NAMALWA (cell line): ENCODE data around the gene VIPR1.
A peak's percentile ranks its signal among the peaks of the same experiment; 100 is the strongest.

ENCODE experiments used
- DNase-seq: peaks from one replicate; pipeline ENCODE4 v3.0.0-alpha.2; 2015; ENCODE audit warnings: low spot score

The VIPR1 gene

GRCh38 chr3:42493798-42494151, 8.7 kb upstream of the VIPR1 start:
- no peak for DNase-seq

GRCh38 chr3:42495393-42495792, 7.0 kb upstream of the VIPR1 start:
- DNase-seq: no peak

DNA sequence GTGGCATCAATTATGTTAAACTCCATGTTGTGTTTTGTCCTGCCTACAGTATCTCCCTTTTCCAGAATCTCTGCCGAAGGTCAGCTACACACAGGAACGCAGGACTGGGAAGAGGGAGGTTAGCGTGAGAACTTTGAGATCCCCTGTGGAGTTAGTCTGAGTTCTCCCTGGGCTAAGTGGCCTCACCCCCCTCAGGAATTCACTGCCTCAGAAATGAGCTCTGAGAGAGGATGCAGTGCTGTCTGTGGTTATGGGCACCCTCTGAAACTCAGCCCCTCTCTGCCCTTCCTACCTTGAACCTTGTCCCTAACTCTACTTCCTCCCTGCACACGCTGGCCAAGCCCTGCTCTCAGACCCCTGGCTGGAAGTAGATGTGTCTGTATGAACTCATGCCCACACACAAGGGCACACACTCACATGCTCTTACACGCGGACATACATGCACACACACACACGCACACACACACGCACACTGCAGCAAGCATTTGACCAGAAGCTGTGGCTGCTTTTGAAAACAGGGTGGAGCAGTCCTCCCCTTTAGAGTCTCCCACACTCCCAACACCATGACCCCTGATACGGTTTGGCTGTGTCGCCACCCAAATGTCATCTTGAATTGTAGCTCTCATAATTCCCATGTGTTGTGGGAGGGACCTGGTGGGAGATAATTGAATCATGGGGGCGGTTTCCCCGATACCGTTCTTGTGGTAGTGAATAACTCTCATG, 5.3 kb upstream of the VIPR1 start:
- DNase-seq: no peak

GRCh38 chr3:42498034-42498433, 4.4 kb upstream of the VIPR1 start:
- no peak for DNase-seq

- no peak for DNase-seq
These were observed 3.5 kb upstream of the VIPR1 start for GRCh38 chr3:42498791-42499477.

DNA sequence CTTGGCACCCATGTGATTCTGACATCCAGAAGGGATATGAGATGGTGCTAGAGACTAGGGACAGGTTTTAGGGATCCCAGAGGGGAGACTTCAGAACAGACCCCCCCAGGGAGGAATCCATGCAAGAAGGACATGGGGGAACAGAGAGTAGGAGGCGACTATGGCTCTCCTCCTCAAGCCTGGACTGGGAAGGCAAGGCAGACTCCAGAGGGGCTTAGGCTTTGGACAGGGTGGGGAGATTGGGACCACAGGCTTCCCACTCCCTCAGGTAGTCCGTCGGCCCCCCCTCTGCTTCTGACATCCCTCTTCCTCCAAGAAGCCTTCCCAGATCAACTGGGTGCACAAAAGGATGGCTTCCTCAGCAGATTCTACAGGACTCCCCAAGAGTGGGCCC, 3.0 kb upstream of the VIPR1 start:
- no peak for DNase-seq

GRCh38 chr3:42500091-42500490, 2.4 kb upstream of the VIPR1 start:
- no peak for DNase-seq

DNA sequence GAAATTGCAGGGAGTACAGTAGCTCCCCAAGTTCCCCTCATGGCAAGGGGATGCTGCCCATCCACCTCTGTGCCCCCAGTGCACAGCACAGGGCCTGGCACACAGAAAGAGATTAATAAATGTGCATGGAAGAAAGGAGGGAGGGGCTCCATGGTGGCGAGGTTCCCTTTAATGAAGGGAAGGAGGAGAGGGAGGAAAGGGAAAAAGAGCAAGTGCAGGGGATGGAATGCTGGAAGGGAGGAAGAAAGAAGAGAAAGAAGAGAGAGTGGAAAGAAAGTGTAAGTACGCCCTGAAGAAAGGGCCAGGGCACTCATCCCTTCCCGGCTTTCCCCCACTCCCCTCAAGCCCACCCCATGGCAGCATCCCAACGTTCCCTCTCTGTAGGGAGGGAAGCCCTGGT, 1.5 kb upstream of the VIPR1 start:
- DNase-seq: no peak

GRCh38 chr3:42501321-42501680, 1.1 kb upstream of the VIPR1 start:
- no peak for DNase-seq

GRCh38 chr3:42501681-42502428, 588 bp upstream of the VIPR1 start:
- DNase-seq: peak; percentile 44

- no peak for DNase-seq
These were observed 945 bp downstream of the VIPR1 start for GRCh38 chr3:42503251-42503924.

GRCh38 chr3:42503957-42504333, 1.5 kb downstream of the VIPR1 start:
- DNase-seq: no peak

GRCh38 chr3:42504334-42505127, 2.1 kb downstream of the VIPR1 start:
- DNase-seq: no peak

GRCh38 chr3:42505128-42505848, 2.8 kb downstream of the VIPR1 start:
- no peak for DNase-seq

DNA sequence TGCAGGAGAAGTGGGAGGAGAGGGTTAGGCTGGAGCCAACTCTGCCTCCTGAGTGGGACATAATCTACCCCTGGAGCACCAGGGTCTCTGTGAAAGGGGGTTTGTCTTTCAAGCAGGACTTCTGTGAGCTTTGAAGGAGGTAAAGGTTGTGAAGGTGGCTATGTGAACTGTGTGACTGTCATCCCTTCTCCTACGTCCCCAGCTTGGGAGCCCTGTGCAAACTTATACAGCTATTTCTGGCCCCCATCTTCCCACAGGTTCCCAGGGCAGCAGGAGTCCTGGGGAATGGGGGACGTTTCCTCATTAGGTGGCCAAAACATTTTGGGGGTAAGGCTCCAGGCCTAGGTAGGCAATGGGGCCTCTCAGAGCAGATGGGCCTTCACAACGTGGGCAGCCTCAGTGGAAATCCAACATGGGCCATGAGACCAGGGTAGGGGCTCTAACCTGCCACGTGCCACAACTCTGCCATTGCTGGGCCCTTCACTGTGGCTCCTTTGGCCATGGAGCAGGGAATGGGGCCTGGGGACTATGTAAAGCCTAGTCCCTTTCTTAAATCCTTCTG, 3.5 kb downstream of the VIPR1 start:
- no peak for DNase-seq

- peak; percentile 16 for DNase-seq
These were observed 4.8 kb downstream of the VIPR1 start for GRCh38 chr3:42507252-42507651.

DNA sequence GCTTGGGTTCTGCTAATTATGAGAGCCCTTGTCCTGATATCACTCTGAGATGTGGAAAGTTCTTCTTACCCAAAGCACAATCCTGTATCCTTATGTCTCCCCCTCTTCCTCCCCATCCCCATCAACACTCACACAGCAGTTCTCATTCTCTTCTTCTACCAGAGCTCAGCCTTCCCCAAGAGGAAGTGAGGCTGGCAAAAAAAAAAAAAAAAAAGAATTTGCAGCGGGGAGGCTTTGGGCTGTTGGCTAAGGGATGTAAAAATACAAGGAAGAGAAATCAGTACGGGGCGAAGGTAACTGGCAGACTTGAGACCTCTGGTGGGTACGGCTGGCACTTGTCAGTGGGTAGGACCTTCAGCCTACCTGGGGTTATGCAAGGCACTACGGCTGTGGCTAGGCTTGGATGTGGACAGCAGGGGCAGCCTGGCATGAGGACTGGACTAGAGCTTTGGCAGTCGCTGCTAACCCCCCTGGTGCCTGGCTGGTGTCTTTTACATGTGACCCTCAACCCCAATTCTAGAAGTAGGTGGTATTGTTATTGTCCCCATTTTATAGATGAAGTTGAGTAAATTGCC, 5.4 kb downstream of the VIPR1 start:
- no peak for DNase-seq

GRCh38 chr3:42508562-42508961, 6.1 kb downstream of the VIPR1 start:
- no peak for DNase-seq

DNA sequence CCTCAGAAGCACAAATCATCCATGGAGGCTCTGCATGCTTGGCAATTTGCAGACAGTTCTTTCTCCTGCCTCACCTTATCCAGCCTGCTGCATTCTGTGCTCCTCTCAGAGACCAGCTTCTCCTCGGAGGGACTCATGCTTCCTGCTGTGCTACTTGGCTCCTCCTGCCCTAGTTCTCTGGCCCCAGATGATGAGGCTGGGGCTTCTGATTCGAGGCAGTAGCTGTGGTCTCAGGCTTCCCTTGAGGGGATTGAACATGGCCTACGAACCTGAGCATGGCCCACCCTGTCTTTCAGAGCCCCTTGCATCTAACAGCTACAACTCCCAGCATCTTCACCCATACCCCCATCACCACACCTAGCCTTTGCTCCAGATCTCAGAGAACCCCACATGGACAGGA, 6.7 kb downstream of the VIPR1 start:
- DNase-seq: no peak

DNA sequence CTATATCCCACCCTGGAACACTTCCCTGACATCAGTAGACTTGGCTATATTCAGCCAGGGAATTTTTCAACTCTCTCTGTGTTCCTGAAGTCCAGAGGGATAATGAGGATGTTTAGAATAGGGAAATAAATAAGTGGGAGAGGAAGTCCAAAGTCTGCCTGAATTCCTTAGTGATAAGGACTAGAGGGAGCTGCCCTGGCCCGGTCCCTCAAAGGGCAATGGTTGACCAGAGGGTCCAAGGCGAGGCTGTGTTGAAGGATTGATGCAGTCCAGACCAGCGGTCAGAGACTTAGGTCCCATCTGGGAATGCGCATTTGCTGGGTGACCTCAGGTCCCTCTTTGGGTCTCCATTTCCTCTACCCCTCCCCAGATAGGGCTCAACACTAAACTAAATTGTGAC, 7.9 kb downstream of the VIPR1 start:
- DNase-seq: no peak

- DNase-seq: no peak
These were observed 8.8 kb downstream of the VIPR1 start for GRCh38 chr3:42511201-42511600.
